ENCODE results near the gene DPEP1.

GRCh38 chr16:89686520-89687091, 73.2 kb downstream of the DPEP1 start, which contains the start of gene CDK10:
- TF ChIP-seq CTCF (IDR thresholded peaks at IDR 0.05) (no peak), EZH2 (IDR thresholded peaks at IDR 0.05; ENCODE audit: borderline replicate concordance, insufficient read depth, low read depth, low read length, poor library complexity, severe bottlenecking) (no peak)
